ENCODE measurements around the gene ATMIN. TPM values are rescaled to one million over a fixed set of nuclear protein-coding genes. Genes with fewer than 3 reads are reported as not detected.

Gene ATMIN
- total and polyA plus RNA-seq, 5 donors from 2014 or later, result 25.9 to 42.9 (median 32.1) TPM

- no peak overlapping the region for H3K4me3 ChIP-seq (ENCODE audit: low read depth, low read length)
- ATAC-seq (ENCODE audit: low read depth in 2 of 2), result no peak
- no peaks in the 10 kb centered on the region for H3K9me3 ChIP-seq (ENCODE audit: control insufficient read depth in 2 of 2, low read length in 2 of 2)
- H3K36me3 ChIP-seq (ENCODE audit: control insufficient read depth, insufficient read depth, low read length), result peaks cover 23% of the 10 kb centered on the region
- peaks cover 6% of the 10 kb centered on the region for H3K4me1 ChIP-seq (ENCODE audit: control insufficient read depth, insufficient read depth, low read length, poor library complexity, severe bottlenecking)
- Mint-ChIP-seq H3K36me3 (peaks cover 3% of the 10 kb centered on the region), H3K4me1 (peaks cover 28 to 68% (median 42%) of the 10 kb centered on the region in 4 donors), H3K4me3 (peak overlapping the region in 3 of 4 donors; percentile 23 to 32 (median 31)), H3K27ac (peak overlapping the region; percentile 29 to 82 (median 60)), H3K27me3 (no peaks in the 10 kb centered on the region), H3K9me3 (no peaks in the 10 kb centered on the region)
- DNase-seq, result no peak
- no peaks in the 10 kb centered on the region for H3K27me3 ChIP-seq (ENCODE audit: control insufficient read depth, insufficient read depth, low read length)
- H3K27ac ChIP-seq (ENCODE audit: insufficient read depth, low read length, poor library complexity, severe bottlenecking), result no peak overlapping the region
These were observed 42.9 kb upstream of the ATMIN start for GRCh38 chr16:80992676-80993293.

- no peaks in the 10 kb centered on the region for H3K27me3 Mint-ChIP-seq
- peaks cover 33 to 68% (median 43%) of the 10 kb centered on the region in 4 donors for H3K4me1 Mint-ChIP-seq
- Histone ChIP-seq H3K36me3 (ENCODE audit: control insufficient read depth, insufficient read depth, low read length) (peaks cover 20% of the 10 kb centered on the region), H3K4me1 (ENCODE audit: control insufficient read depth, insufficient read depth, low read length, poor library complexity, severe bottlenecking) (peaks cover 9% of the 10 kb centered on the region), H3K4me3 (ENCODE audit: low read depth, low read length) (no peak overlapping the region), H3K27me3 (ENCODE audit: control insufficient read depth, insufficient read depth, low read length) (no peaks in the 10 kb centered on the region), H3K9me3 (ENCODE audit: control insufficient read depth in 2 of 2, low read length in 2 of 2) (no peaks in the 10 kb centered on the region), H3K27ac (ENCODE audit: insufficient read depth, low read length, poor library complexity, severe bottlenecking) (no peak overlapping the region)
- H3K27ac Mint-ChIP-seq, result peak overlapping the region; percentile 29 to 82 (median 60)
- peak overlapping the region in 2 of 4 donors; percentile 23 to 32 for H3K4me3 Mint-ChIP-seq
- H3K9me3 Mint-ChIP-seq, result no peaks in the 10 kb centered on the region
- ATAC-seq (ENCODE audit: low read depth in 2 of 2) (no peak), DNase-seq (no peak)
- H3K36me3 Mint-ChIP-seq, result peaks cover 3% of the 10 kb centered on the region
These were observed 42.3 kb upstream of the ATMIN start for GRCh38 chr16:80993307-80993706.

- Mint-ChIP-seq H3K9me3 (no peaks in the 10 kb centered on the region), H3K27ac (peak overlapping the region in 2 of 3 donors; percentile 2 to 29), H3K27me3 (no peaks in the 10 kb centered on the region), H3K4me1 (peaks cover 37 to 68% (median 45%) of the 10 kb centered on the region in 4 donors), H3K36me3 (peaks cover 3% of the 10 kb centered on the region), H3K4me3 (peak overlapping the region in 2 of 4 donors; percentile 23 to 59)
- Histone ChIP-seq H3K36me3 (ENCODE audit: control insufficient read depth, insufficient read depth, low read length) (peaks cover 19% of the 10 kb centered on the region), H3K4me3 (ENCODE audit: low read depth, low read length) (no peak overlapping the region), H3K4me1 (ENCODE audit: control insufficient read depth, insufficient read depth, low read length, poor library complexity, severe bottlenecking) (peaks cover 9% of the 10 kb centered on the region), H3K27ac (ENCODE audit: insufficient read depth, low read length, poor library complexity, severe bottlenecking) (no peak overlapping the region), H3K9me3 (ENCODE audit: control insufficient read depth in 2 of 2, low read length in 2 of 2) (no peaks in the 10 kb centered on the region), H3K27me3 (ENCODE audit: control insufficient read depth, insufficient read depth, low read length) (no peaks in the 10 kb centered on the region)
- no peak for ATAC-seq (ENCODE audit: low read depth in 2 of 2)
- DNase-seq, result no peak
These were observed 41.8 kb upstream of the ATMIN start for GRCh38 chr16:80993834-80994233.

GRCh38 chr16:80994451-80994850 is 41.2 kb upstream of the ATMIN start:
- Mint-ChIP-seq H3K4me3 (peak overlapping the region in 1 of 4 donors; percentile 23), H3K27ac (peak overlapping the region in 1 of 3 donors; percentile 29), H3K36me3 (peaks cover 8% of the 10 kb centered on the region), H3K4me1 (peaks cover 38 to 70% (median 51%) of the 10 kb centered on the region in 4 donors), H3K27me3 (no peaks in the 10 kb centered on the region), H3K9me3 (no peaks in the 10 kb centered on the region)
- ATAC-seq (ENCODE audit: low read depth in 2 of 2) (no peak), DNase-seq (no peak)
- Histone ChIP-seq H3K27me3 (ENCODE audit: control insufficient read depth, insufficient read depth, low read length) (no peaks in the 10 kb centered on the region), H3K9me3 (ENCODE audit: control insufficient read depth in 2 of 2, low read length in 2 of 2) (no peaks in the 10 kb centered on the region), H3K4me3 (ENCODE audit: low read depth, low read length) (no peak overlapping the region), H3K4me1 (ENCODE audit: control insufficient read depth, insufficient read depth, low read length, poor library complexity, severe bottlenecking) (peaks cover 9% of the 10 kb centered on the region), H3K27ac (ENCODE audit: insufficient read depth, low read length, poor library complexity, severe bottlenecking) (no peak overlapping the region), H3K36me3 (ENCODE audit: control insufficient read depth, insufficient read depth, low read length) (peaks cover 18% of the 10 kb centered on the region)

- Histone ChIP-seq H3K27ac (ENCODE audit: insufficient read depth, low read length, poor library complexity, severe bottlenecking) (peak overlapping the region; percentile 85), H3K9me3 (ENCODE audit: control insufficient read depth in 2 of 2, low read length in 2 of 2) (no peaks in the 10 kb centered on the region), H3K4me1 (ENCODE audit: control insufficient read depth, insufficient read depth, low read length, poor library complexity, severe bottlenecking) (peaks cover 9% of the 10 kb centered on the region), H3K36me3 (ENCODE audit: control insufficient read depth, insufficient read depth, low read length) (peaks cover 6% of the 10 kb centered on the region), H3K27me3 (ENCODE audit: control insufficient read depth, insufficient read depth, low read length) (no peaks in the 10 kb centered on the region), H3K4me3 (ENCODE audit: low read depth, low read length) (peak overlapping the region; percentile 99)
- Mint-ChIP-seq H3K36me3 (peaks cover 5% of the 10 kb centered on the region), H3K9me3 (no peaks in the 10 kb centered on the region), H3K27me3 (no peaks in the 10 kb centered on the region), H3K4me1 (peaks cover 45 to 84% (median 65%) of the 10 kb centered on the region in 4 donors), H3K4me3 (peak overlapping the region; percentile 89 to 98 (median 93)), H3K27ac (peak overlapping the region; percentile 96 to 99 (median 98))
- ATAC-seq (ENCODE audit: low read depth in 2 of 2) (no peak), DNase-seq (no peak)
These were observed 38.9 kb upstream of the ATMIN start for GRCh38 chr16:80996688-80997138.

GRCh38 chr16:80997139-80997798 is 38.4 kb upstream of the ATMIN start:
- Histone ChIP-seq H3K9me3 (ENCODE audit: control insufficient read depth in 2 of 2, low read length in 2 of 2) (no peaks in the 10 kb centered on the region), H3K4me3 (ENCODE audit: low read depth, low read length) (peak overlapping the region; percentile 99), H3K27me3 (ENCODE audit: control insufficient read depth, insufficient read depth, low read length) (no peaks in the 10 kb centered on the region), H3K36me3 (ENCODE audit: control insufficient read depth, insufficient read depth, low read length) (peaks cover 2% of the 10 kb centered on the region), H3K27ac (ENCODE audit: insufficient read depth, low read length, poor library complexity, severe bottlenecking) (peak overlapping the region; percentile 85), H3K4me1 (ENCODE audit: control insufficient read depth, insufficient read depth, low read length, poor library complexity, severe bottlenecking) (peaks cover 9% of the 10 kb centered on the region)
- H3K9me3 Mint-ChIP-seq, result no peaks in the 10 kb centered on the region
- peak overlapping the region; percentile 96 to 99 (median 98) for H3K27ac Mint-ChIP-seq
- peaks cover 46 to 89% (median 66%) of the 10 kb centered on the region in 4 donors for H3K4me1 Mint-ChIP-seq
- H3K27me3 Mint-ChIP-seq, result no peaks in the 10 kb centered on the region
- DNase-seq (peak in 2 of 3 donors; percentile 30 to 67), ATAC-seq (ENCODE audit: low read depth in 2 of 2) (peak; percentile 56 to 61)
- peaks cover 5% of the 10 kb centered on the region for H3K36me3 Mint-ChIP-seq
- peak overlapping the region; percentile 89 to 98 (median 93) for H3K4me3 Mint-ChIP-seq

- ATAC-seq (ENCODE audit: low read depth in 2 of 2), result no peak
- Mint-ChIP-seq H3K4me1 (peaks cover 47 to 88% (median 67%) of the 10 kb centered on the region in 4 donors), H3K36me3 (peaks cover 5% of the 10 kb centered on the region), H3K27me3 (no peaks in the 10 kb centered on the region), H3K27ac (peak overlapping the region; percentile 36 to 99 (median 96)), H3K9me3 (no peaks in the 10 kb centered on the region), H3K4me3 (peak overlapping the region; percentile 89 to 98 (median 93))
- H3K4me3 ChIP-seq (ENCODE audit: low read depth, low read length), result peak overlapping the region; percentile 99
- H3K4me1 ChIP-seq (ENCODE audit: control insufficient read depth, insufficient read depth, low read length, poor library complexity, severe bottlenecking), result peaks cover 15% of the 10 kb centered on the region
- no peaks in the 10 kb centered on the region for H3K9me3 ChIP-seq (ENCODE audit: control insufficient read depth in 2 of 2, low read length in 2 of 2)
- H3K36me3 ChIP-seq (ENCODE audit: control insufficient read depth, insufficient read depth, low read length), result no peaks in the 10 kb centered on the region
- peak overlapping the region; percentile 85 for H3K27ac ChIP-seq (ENCODE audit: insufficient read depth, low read length, poor library complexity, severe bottlenecking)
- no peak for DNase-seq
- H3K27me3 ChIP-seq (ENCODE audit: control insufficient read depth, insufficient read depth, low read length), result no peaks in the 10 kb centered on the region
These were observed 37.5 kb upstream of the ATMIN start for GRCh38 chr16:80997964-80998620.
